Gastroesophageal sphincter (tissue), 3 donors: ENCODE data around the gene SEL1L2.

Experiments
- EP300 ChIP-seq: sonication (generic); formaldehyde crosslinking; IDR thresholded peaks from one replicate; pipeline ENCODE4 v1.6.1; 2017; ENCODE audit warnings: antibody characterized with exemption, mild to moderate bottlenecking
- POLR2A ChIP-seq, 2 donors: fragments of 450-650 bp; IDR thresholded peaks; one replicate each; pipeline ENCODE4 v1.6.1; 2017; ENCODE audit warnings: antibody characterized with exemption in 2 of 2, mild to moderate bottlenecking in 2 of 2, moderate library complexity in 1 of 2
- POLR2AphosphoS5 ChIP-seq: sonication (generic); formaldehyde crosslinking; IDR thresholded peaks from one replicate; pipeline ENCODE4 v1.6.1; 2017; ENCODE audit warnings: antibody characterized with exemption
- TF ChIP-seq, protein P1 (sequence below), 4 experiments: fragments of 200-600 bp in 2 of 4; fragments of 450-650 bp in 2 of 4; sonication (generic) in 1 of 4; IDR thresholded peaks; one replicate each; pipeline ENCODE4 v1.5.1; 2017 to 2019; ENCODE audit warnings: antibody characterized with exemption in 4 of 4, mild to moderate bottlenecking in 2 of 4, moderate library complexity in 2 of 4

DNA sequence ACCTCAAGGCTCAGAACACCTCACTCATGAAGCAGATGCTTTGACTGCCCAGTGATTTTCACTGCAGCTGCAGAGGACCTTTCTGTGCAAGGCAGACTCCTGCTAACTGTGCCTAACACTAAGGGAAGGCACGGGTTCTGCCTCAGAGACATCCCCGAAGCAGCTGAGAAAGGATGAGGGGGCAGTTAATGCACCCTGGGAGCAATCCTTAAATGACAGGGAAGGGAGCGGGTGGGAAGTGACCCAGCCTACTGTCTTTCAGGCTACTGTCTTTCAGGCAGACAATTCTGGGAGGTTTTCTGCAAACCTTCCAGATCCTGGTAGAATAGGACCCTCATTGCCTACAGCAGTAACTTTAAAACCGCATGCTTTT lies 150.3 kb downstream of the SEL1L2 start:
- TF ChIP-seq, protein P1, sequence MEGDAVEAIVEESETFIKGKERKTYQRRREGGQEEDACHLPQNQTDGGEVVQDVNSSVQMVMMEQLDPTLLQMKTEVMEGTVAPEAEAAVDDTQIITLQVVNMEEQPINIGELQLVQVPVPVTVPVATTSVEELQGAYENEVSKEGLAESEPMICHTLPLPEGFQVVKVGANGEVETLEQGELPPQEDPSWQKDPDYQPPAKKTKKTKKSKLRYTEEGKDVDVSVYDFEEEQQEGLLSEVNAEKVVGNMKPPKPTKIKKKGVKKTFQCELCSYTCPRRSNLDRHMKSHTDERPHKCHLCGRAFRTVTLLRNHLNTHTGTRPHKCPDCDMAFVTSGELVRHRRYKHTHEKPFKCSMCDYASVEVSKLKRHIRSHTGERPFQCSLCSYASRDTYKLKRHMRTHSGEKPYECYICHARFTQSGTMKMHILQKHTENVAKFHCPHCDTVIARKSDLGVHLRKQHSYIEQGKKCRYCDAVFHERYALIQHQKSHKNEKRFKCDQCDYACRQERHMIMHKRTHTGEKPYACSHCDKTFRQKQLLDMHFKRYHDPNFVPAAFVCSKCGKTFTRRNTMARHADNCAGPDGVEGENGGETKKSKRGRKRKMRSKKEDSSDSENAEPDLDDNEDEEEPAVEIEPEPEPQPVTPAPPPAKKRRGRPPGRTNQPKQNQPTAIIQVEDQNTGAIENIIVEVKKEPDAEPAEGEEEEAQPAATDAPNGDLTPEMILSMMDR (IDR thresholded peaks at IDR 0.05), result no peak
- TF ChIP-seq EP300 (no peak), POLR2A (IDR thresholded peaks at IDR 0.05) (no peak), POLR2AphosphoS5 (no peak)
